Spleen (tissue), 11 donors: Measurements from ENCODE around the gene TACC2. TPM values are rescaled to one million over a fixed set of nuclear protein-coding genes. Genes with fewer than 3 reads are reported as not detected.
A peak's percentile ranks its signal among the peaks of the same experiment; 100 is the strongest.

ENCODE experiments used
- DNase-seq: peaks from one replicate; pipeline ENCODE4 v3.0.0-alpha.2; 2020
- H3K27ac ChIP-seq, 8 donors: fragments of 200-600 bp; sonication (generic) in 7 of 8; 1 replicate in 4 of 8; 2 replicates in 4 of 8; pipeline versions ENCODE4 v1.5.0 to v1.8.0; 2016 to 2021; ENCODE audit warnings: inconsistent platforms in 4 of 8, mild to moderate bottlenecking in 4 of 8, moderate library complexity in 1 of 8
- H3K27me3 ChIP-seq, 7 donors: fragments of 200-600 bp; sonication (generic) in 6 of 7; replicated peaks in 1 of 7; 1 replicate in 4 of 7; 2 replicates in 3 of 7; pipeline versions ENCODE4 v1.5.0 to v1.8.0; 2016 to 2021; ENCODE audit warnings: inconsistent platforms in 3 of 7, mild to moderate bottlenecking in 1 of 7
- H3K36me3 ChIP-seq, 6 donors: fragments of 200-600 bp; sonication (generic) in 5 of 6; 1 replicate in 4 of 6; 2 replicates in 2 of 6; pipeline versions ENCODE4 v1.5.0 to v1.8.0; 2016 to 2021; ENCODE audit warnings: inconsistent platforms in 2 of 6
- H3K4me1 ChIP-seq, 6 donors: fragments of 200-600 bp; sonication (generic) in 5 of 6; 1 replicate in 3 of 6; 2 replicates in 3 of 6; pipeline versions ENCODE4 v1.5.0 to v1.8.0; 2016 to 2021; ENCODE audit warnings: inconsistent platforms in 3 of 6
- H3K4me3 ChIP-seq, 8 donors: fragments of 200-600 bp; sonication (generic) in 7 of 8; 1 replicate in 4 of 8; 2 replicates in 4 of 8; pipeline versions ENCODE4 v1.5.0 to v1.8.0; 2016 to 2021; ENCODE audit warnings: inconsistent platforms in 4 of 8, mild to moderate bottlenecking in 4 of 8, moderate library complexity in 2 of 8
- H3K9me3 ChIP-seq, 8 donors: fragments of 200-600 bp; sonication (generic) in 7 of 8; 1 replicate in 4 of 8; 2 replicates in 4 of 8; pipeline versions ENCODE4 v1.5.0 to v1.8.0; 2016 to 2021; ENCODE audit warnings: inconsistent platforms in 4 of 8
- CTCF ChIP-seq, 11 experiments: fragments of 200-600 bp in 7 of 11; fragments of 450-650 bp in 4 of 11; sonication (generic) in 4 of 11; IDR thresholded peaks in 8 of 11; conservative IDR thresholded peaks in 3 of 11; 1 replicate in 7 of 11; 2 replicates in 4 of 11; pipeline versions ENCODE4 v1.4.0 to v1.8.0; 2016 to 2021; ENCODE audit warnings: antibody characterized with exemption in 11 of 11, inconsistent platforms in 4 of 11, mild to moderate bottlenecking in 1 of 11
- POLR2A ChIP-seq, 3 donors: fragments of 450-650 bp; IDR thresholded peaks; one replicate each; pipeline ENCODE4 v1.5.1; 2017; ENCODE audit warnings: antibody characterized with exemption in 3 of 3, mild to moderate bottlenecking in 1 of 3
- POLR2AphosphoS5 ChIP-seq, 3 donors: sonication (generic); formaldehyde crosslinking; IDR thresholded peaks; one replicate each; pipeline ENCODE4 v1.5.1; 2017; ENCODE audit warnings: antibody characterized with exemption in 3 of 3
- WGBS, 5 donors: extraction: QIAGEN DNeasy Blood & Tissue Kit in 3 of 5; methylation state at CpG; one replicate each; pipeline versions ENCODE4 v1.1.5 to v1.1.7; 2013 to 2018; 5-methylcytosine and 5-hydroxymethylcytosine counted together
- intact Hi-C: fragments of 100-400 bp; cut with DNase I; formaldehyde crosslinking; loops from one replicate; pipeline ENCODE4 v1.15.0; 2023; ENCODE audit warnings: low total_unique reads
- polyA plus RNA-seq, 3 donors: library from polyadenylated mRNA; stranded (reverse); fragments of 200-250 nt; gene quantifications; one replicate each; pipeline ENCODE4 v1.2.1, GENCODE V29; 2013
- total RNA-seq, 7 donors: library from RNA; depleted of rRNA in 3 of 7; stranded (reverse); fragments of >200 nt in 3 of 7; fragmentation: NEBNext Ultra II Directional in 4 of 7; extraction: Animal tissue kit (Norgen Biotek cat#: 25700) in 4 of 7; gene quantifications; one replicate each; pipeline versions ENCODE4 v1.1.0 to v1.2.1, GENCODE V29; 2016 to 2021
- donor health status: healthy with polysubstance abuse.
- donor health status: DM: no; HTN: no; CAD: no; lungs with moderate emphysema.
- donor health status: DM: no; HTN: no; CAD: no.
- donor health status: Bipolar disorder and iron deficiency.
- donor health status: healthy.
- donor health status: DM: no; HTN: no; CAD: no.
- donor health status: DM: yes; HTN: yes; CAD: no.

TACC2 gene
- total and polyA plus RNA-seq, 10 donors = 2.4 to 13.9 (median 4.5) TPM

DNA sequence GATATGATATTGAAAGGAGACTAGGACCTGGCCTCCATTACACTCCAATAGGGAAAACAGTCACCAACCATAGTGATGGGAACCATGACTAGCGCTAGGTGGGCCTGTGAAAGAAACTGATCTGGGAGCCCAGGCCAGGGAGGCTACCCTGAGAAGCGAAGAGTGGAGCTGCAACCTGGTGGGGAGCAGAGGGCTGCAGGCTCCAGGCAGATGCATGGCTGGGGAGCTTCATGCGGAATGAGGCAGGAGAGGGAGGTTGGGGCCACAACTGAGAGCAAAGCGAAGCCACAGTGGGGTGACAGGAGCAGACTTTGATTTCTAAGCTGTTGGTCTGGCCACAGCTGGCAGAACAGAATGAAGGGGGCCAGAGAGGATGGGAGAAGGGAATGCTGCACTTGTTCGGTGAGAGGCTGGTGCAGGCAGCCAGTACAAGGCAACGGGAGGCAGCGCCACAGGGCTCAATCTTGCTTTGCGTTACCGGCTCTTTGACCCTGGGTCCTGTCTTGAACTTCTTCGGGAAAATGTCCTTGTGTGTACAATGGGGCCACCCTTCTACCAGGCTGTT lies 88.4 kb downstream of the TACC2 start:
- TF ChIP-seq POLR2AphosphoS5 (IDR thresholded peaks at IDR 0.05) (no peak), CTCF (IDR thresholded peaks at IDR 0.05 in 8 of 11, conservative IDR thresholded peaks at IDR 0.05 in 3 of 11) (no peak), POLR2A (IDR thresholded peaks at IDR 0.05) (no peak)
- peak; percentile 39 for DNase-seq
- intact Hi-C loops = no loop called here
- no peaks in the 10 kb centered on the region for H3K9me3 ChIP-seq
- H3K27ac ChIP-seq = no peak overlapping the region
- H3K4me3 ChIP-seq = no peak overlapping the region
- H3K27me3 ChIP-seq = no peaks in the 10 kb centered on the region
- WGBS, 5 donors = 88 to 95% (median 94%) methylated on average over 10 of the region's 10 CpGs
- H3K4me1 ChIP-seq = no peaks in the 10 kb centered on the region
- no peaks in the 10 kb centered on the region for H3K36me3 ChIP-seq

- 79 to 90% (median 85%) methylated on average over 3 of the region's 3 CpGs for WGBS, 5 donors
- Histone ChIP-seq H3K9me3 (no peaks in the 10 kb centered on the region), H3K4me3 (no peak overlapping the region), H3K27ac (no peak overlapping the region), H3K27me3 (peaks cover 0 to 8% (median 0%) of the 10 kb centered on the region in 7 donors), H3K4me1 (no peaks in the 10 kb centered on the region), H3K36me3 (no peaks in the 10 kb centered on the region)
- intact Hi-C loops = no loop called here
- TF ChIP-seq POLR2A (IDR thresholded peaks at IDR 0.05) = no peak
- no peak for TF ChIP-seq CTCF (IDR thresholded peaks at IDR 0.05 in 8 of 11, conservative IDR thresholded peaks at IDR 0.05 in 3 of 11)
- TF ChIP-seq POLR2AphosphoS5 (IDR thresholded peaks at IDR 0.05) = no peak
- peak; percentile 60 for DNase-seq
Observed at GRCh38 chr10:122078326-122078725, 89.4 kb downstream of the TACC2 start.

DNA sequence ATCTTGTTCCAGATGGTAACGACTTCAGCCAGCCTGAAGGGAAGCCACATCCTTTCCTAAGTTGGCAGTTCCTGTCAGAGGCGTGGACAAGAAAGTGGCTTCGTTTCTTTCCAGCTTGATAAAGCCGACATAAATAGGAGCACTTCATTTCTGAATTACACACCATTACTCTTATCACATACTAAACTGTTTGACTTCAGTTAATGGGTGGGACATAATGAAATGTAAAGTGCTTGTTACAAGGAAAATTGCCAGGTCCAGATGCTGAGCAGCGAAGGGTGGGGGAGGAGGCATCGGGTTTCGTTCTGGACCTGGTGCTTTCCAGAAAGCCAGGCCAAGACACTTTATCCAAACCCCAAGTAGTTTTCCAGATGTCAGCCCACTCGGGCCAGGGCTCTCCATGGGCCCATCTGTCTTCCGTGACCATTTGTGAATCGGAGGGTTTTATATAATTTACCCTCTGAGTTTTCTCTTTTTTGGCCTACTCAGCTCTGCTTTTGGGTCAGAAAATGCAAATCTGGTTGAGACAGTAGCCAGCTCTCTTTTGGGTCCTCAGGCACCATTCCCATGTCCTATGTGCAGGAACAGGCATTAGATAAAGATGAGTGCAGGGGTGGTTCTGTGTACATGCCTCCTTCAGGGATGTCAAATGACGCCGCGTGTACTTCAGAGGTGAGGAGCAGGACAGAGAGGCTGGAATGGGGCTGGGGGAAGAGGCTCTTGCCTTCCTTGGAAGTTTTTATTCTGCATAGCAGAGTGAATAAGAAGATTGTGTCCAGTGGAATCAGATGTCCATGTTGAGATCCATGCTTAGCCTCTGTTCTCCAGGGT lies 90.2 kb downstream of the TACC2 start:
- TF ChIP-seq POLR2A (IDR thresholded peaks at IDR 0.05) (no peak), CTCF (IDR thresholded peaks at IDR 0.05 in 8 of 11, conservative IDR thresholded peaks at IDR 0.05 in 3 of 11) (no peak), POLR2AphosphoS5 (IDR thresholded peaks at IDR 0.05) (no peak)
- intact Hi-C loops = no loop called here
- no peaks in the 10 kb centered on the region for H3K9me3 ChIP-seq
- 63 to 71% (median 66%) methylated on average over 13 of the region's 13 CpGs for WGBS, 5 donors
- H3K36me3 ChIP-seq = no peaks in the 10 kb centered on the region
- H3K4me1 ChIP-seq = no peaks in the 10 kb centered on the region
- no peak overlapping the region for H3K27ac ChIP-seq
- H3K27me3 ChIP-seq = peaks cover 0 to 8% (median 0%) of the 10 kb centered on the region in 7 donors
- no peak overlapping the region for H3K4me3 ChIP-seq
- DNase-seq = peak; percentile 37
